Measurements from ENCODE around the gene MEPE. TPM values are rescaled to one million over a fixed set of nuclear protein-coding genes. Genes with fewer than 3 reads are reported as not detected.

Gene MEPE
- polyA plus RNA-seq, 3 donors = not detected

- DNase-seq (ENCODE audit: extremely low read depth in 1 of 11, low read depth in 9 of 11, low spot score in 4 of 11) = no peak
Measured at GRCh38 chr4:87838205-87838604, 5.4 kb downstream of the MEPE start.

GRCh38 chr4:87838890-87839591 is 6.3 kb downstream of the MEPE start:
- peak in 4 of 11 donors; percentile 4 to 13 (median 9) for DNase-seq (ENCODE audit: extremely low read depth in 1 of 11, low read depth in 9 of 11, low spot score in 4 of 11)

GRCh38 chr4:87839592-87839946 is 6.8 kb downstream of the MEPE start:
- DNase-seq (ENCODE audit: extremely low read depth in 1 of 11, low read depth in 9 of 11, low spot score in 4 of 11) = no peak

GRCh38 chr4:87840149-87840548 is 7.4 kb downstream of the MEPE start:
- no peak for DNase-seq (ENCODE audit: extremely low read depth in 1 of 11, low read depth in 9 of 11, low spot score in 4 of 11)

- no peak for DNase-seq (ENCODE audit: extremely low read depth in 1 of 11, low read depth in 9 of 11, low spot score in 4 of 11)
Measured at GRCh38 chr4:87843936-87844335, 11.2 kb downstream of the MEPE start.

- no peak for DNase-seq (ENCODE audit: extremely low read depth in 1 of 11, low read depth in 9 of 11, low spot score in 4 of 11)
Measured at GRCh38 chr4:87844452-87844851, 11.7 kb downstream of the MEPE start.

GRCh38 chr4:87846226-87846625 is 13.5 kb downstream of the MEPE start:
- no peak for DNase-seq (ENCODE audit: extremely low read depth in 1 of 11, low read depth in 9 of 11, low spot score in 4 of 11)

- peak in 9 of 11 donors; percentile 14 to 36 (median 23) for DNase-seq (ENCODE audit: extremely low read depth in 1 of 11, low read depth in 9 of 11, low spot score in 4 of 11)
Measured at GRCh38 chr4:87848622-87849351, 16.0 kb downstream of the MEPE start.

GRCh38 chr4:87849612-87850011 is 16.8 kb downstream of the MEPE start:
- DNase-seq (ENCODE audit: extremely low read depth in 1 of 11, low read depth in 9 of 11, low spot score in 4 of 11) = no peak

- DNase-seq (ENCODE audit: extremely low read depth in 1 of 11, low read depth in 9 of 11, low spot score in 4 of 11) = no peak
Measured at GRCh38 chr4:87851332-87851731, 18.6 kb downstream of the MEPE start.

GRCh38 chr4:87851953-87852352 is 19.2 kb downstream of the MEPE start:
- no peak for DNase-seq (ENCODE audit: extremely low read depth in 1 of 11, low read depth in 9 of 11, low spot score in 4 of 11)

- DNase-seq (ENCODE audit: extremely low read depth in 1 of 11, low read depth in 9 of 11, low spot score in 4 of 11) = peak; percentile 23 to 56 (median 37)
Measured at GRCh38 chr4:87853108-87853507, 20.3 kb downstream of the MEPE start.

GRCh38 chr4:87853891-87854290 is 21.1 kb downstream of the MEPE start:
- no peak for DNase-seq (ENCODE audit: extremely low read depth in 1 of 11, low read depth in 9 of 11, low spot score in 4 of 11)

GRCh38 chr4:87855559-87855958 is 22.8 kb downstream of the MEPE start:
- no peak for DNase-seq (ENCODE audit: extremely low read depth in 1 of 11, low read depth in 9 of 11, low spot score in 4 of 11)

- no peak for DNase-seq (ENCODE audit: extremely low read depth in 1 of 11, low read depth in 9 of 11, low spot score in 4 of 11)
Measured at GRCh38 chr4:87856816-87857215, 24.0 kb downstream of the MEPE start.

- no peak for DNase-seq (ENCODE audit: extremely low read depth in 1 of 11, low read depth in 9 of 11, low spot score in 4 of 11)
Measured at GRCh38 chr4:87857789-87858188, 25.0 kb downstream of the MEPE start.

- DNase-seq (ENCODE audit: extremely low read depth in 1 of 11, low read depth in 9 of 11, low spot score in 4 of 11) = no peak
Measured at GRCh38 chr4:87862236-87862635, 29.5 kb downstream of the MEPE start.

- DNase-seq (ENCODE audit: extremely low read depth in 1 of 11, low read depth in 9 of 11, low spot score in 4 of 11) = no peak
Measured at GRCh38 chr4:87863486-87863885, 30.7 kb downstream of the MEPE start.

GRCh38 chr4:87864321-87864720 is 31.6 kb downstream of the MEPE start:
- DNase-seq (ENCODE audit: extremely low read depth in 1 of 11, low read depth in 9 of 11, low spot score in 4 of 11) = no peak

- peak in 1 of 11 donors; percentile 11 for DNase-seq (ENCODE audit: extremely low read depth in 1 of 11, low read depth in 9 of 11, low spot score in 4 of 11)
Measured at GRCh38 chr4:87865288-87865687, 32.5 kb downstream of the MEPE start.
